GM18907 (cell line): ENCODE measurements around the gene RNF5.
"Not testable (repeated sequence)": the region's sequence is repeated elsewhere in the genome, so short reads cannot be mapped to it uniquely, and the experiment has no call there.

Experiments
- ATAC-seq: cut with Tn5 transposase; IDR thresholded peaks from one replicate; pipeline ENCODE4 v1.9.1; 2021; ENCODE audit warnings: mild to moderate bottlenecking, moderate library complexity; ENCODE audit not compliant: unreplicated experiment

The RNF5 gene

DNA sequence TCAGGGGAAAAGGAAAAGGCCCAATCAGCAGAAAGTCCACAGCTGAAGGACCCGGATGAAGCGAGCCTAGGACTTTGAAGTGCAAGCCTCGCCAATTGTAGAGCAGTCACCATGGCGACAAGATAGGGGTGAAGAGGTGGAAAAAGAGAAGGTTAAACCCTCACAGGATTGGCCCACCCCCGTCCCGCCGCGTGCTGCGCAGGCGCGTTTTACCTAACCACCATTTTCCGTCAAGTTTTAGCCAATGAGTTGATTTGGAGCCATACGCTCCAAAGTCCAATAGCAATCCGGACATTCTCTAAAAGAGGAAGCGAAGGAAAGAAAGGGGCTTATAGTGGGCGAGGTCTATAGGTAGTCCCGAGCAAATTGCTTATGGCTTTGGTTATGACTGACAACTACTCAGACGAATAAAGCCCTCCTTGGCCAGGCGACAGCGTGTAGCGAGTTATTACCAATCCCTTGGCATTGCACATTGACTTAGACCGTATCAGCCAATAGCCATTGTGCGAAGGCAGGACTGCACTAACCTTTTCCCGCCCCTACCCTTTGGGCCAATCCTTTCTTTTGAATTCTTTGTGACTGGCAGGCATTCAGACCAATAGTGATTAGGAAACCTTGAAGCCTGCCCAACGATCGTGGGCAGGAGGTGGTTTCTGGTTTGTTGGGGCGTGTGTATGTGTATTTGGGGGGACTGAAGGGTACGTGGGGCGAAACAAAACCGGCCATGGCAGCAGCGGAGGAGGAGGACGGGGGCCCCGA lies at the start of gene RNF5:
RNF5 (plus strand) TSS at position 618 of the 759 bp plus-strand sequence; CDS start at position 725, 107 bp downstream.
- ATAC-seq, result peak; percentile 79

- no peak for ATAC-seq
These were observed 49.4 kb upstream of the RNF5 start for GRCh38 chr6:32128751-32129296.

GRCh38 chr6:32129297-32130088 lies 48.7 kb upstream of the RNF5 start:
- ATAC-seq, result no peak

DNA sequence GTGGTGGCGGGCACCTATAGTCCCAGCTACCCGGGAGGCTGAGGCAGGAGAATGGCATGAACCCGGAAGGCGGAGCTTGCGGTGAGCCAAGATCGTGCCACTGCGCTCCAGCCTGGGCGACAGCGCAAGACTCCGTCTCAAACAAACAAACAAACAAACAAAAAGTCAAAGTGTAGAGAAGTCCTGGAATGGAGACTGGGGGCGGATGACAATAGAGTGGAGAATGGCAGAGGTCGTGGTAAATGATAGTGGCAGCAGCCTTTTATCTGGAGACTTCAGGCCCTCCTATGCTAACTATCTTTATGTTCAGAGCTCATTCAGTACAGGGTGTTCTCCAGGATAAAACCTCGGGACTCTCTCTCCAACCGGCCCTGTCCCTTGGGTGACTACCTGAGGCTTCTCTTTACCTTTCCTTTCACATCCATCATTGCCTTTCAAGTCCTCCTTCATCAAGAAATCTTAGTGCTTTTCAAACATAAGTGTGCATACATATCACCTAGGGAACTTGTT lies 46.7 kb upstream of the RNF5 start:
- no peak for ATAC-seq

- ATAC-seq, result no peak
These were observed 46.1 kb upstream of the RNF5 start for GRCh38 chr6:32132110-32132509.

DNA sequence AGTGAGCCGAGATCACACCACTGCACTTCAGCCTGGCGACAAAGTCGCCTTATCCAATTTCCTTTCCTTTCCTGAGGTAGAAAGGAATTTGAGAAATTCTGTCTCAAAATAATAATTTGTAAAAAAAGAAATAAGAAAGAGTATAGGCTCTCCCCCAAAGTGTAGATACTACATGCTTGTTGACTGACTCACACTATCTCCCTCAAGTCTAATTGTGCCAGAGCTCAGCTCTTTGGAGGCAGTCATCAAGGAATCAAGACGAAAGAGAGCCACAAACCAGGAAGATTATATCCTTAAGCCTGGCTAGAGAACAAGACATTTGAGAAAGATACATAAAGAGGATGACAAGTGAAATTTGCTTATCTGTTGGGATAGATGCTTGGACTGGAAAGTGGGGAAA lies 44.4 kb upstream of the RNF5 start:
- ATAC-seq, result no peak

DNA sequence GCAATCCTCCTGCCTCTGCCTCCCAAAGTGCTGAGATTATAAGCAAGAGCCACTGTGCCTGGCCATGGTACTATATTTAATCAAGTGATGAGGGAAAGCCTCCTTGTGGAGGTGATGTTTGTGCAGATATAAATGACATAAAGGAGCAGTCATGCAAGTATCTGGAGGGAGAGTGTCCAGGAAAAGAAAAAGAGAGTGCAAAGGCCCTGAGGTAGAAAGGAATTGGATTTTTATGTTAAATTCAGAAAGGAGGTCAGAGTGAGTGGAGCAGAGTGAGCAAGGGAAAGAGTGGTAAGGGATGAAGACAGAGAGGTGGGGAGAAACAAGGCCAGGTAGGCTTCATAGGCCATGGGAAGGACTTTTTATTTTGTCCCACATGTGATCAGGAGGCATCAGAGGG lies 40.8 kb upstream of the RNF5 start:
- ATAC-seq, result no peak

DNA sequence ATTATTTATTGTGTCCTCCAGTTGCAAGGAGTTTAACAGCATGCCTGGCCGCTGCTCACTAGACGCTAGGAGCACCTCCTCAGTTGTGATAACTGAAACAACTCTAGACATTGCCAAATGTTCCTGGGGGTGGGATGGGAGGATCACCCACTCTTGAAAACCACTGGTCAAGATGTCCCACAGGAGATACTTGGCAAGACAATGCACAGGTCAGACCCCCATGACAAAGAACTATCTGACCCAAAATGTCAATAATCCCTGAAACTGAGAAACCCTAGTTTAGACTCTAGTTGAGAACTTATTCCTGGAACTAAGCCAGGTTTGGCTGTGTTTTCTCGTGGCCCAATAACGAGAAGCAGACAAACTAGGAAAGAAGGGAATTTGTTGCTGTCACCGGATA lies 38.6 kb upstream of the RNF5 start:
- ATAC-seq, result no peak

DNA sequence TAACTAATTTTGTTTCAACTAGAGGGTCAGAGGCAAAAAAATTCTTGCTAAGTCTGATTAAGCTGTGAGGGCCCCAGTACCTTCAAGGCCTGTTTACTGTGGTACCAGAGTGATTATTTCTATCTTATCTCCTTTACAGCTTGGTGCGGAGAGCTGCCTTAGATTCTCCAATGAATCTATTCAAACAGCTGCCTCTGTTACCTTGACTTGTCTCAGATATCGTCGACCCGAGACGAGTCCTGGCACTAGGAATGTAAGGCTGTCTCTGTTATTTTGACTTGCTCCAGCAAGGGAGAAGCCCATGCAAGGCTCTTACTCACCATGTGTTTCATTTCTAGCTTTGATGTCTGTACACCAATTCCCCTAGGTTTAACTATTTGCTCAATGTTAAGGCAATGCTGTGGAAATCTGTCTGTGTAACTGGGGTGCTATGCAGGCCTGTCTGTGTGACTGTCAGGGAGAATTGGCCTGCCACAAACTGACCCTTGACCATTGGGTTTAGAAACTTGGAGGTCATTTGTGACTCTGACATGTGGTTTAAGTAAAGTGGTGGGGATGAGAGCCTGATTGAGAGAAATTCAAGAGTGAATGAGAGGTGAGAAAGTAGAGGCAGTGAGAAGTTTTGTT lies 37.7 kb upstream of the RNF5 start:
- ATAC-seq, result no peak

DNA sequence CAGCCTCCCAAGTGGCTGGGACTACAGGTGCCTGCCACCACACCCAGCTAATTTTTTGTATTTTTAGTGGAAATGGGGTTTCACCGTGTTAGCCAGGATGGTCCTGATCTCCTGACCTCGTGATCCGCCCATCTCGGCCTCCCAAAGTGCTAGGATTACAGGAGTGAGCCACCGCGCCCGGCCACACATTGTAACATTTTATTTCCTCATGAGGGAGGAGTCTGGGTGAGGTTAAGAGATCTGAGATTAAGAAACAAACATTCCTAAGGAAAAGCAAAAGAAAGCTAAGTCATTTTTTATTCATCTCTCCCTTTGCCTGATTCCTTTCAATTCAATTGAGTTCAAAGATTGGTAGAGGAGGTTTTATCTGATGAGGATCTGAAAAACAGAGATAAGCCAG lies 34.0 kb upstream of the RNF5 start:
- not testable (repeated sequence) for ATAC-seq

- ATAC-seq, result no peak
These were observed 31.9 kb upstream of the RNF5 start for GRCh38 chr6:32146287-32146686.

DNA sequence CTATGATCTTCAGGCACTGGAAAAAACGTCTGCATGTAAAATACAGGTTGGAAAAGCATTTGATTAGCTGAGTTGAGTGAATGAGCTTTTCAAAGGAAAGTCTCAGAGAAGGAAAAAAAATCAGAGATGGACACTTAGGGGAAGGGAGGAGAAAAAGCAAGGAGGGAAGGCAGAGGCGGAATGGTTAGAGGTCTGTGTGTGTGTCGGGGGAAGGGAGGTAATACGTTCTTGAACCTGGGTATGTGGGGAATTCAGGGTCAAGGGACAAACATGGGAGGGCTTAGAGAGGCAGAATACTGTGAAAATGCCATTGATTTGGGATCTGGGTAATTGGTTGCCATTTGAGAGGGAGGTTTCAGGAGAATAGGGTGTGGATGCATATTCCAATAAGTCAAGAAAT lies 31.5 kb upstream of the RNF5 start:
- no peak for ATAC-seq

GRCh38 chr6:32147401-32148132 lies 30.6 kb upstream of the RNF5 start:
- ATAC-seq, result no peak

GRCh38 chr6:32148289-32149091 lies 29.7 kb upstream of the RNF5 start:
- ATAC-seq, result no peak

DNA sequence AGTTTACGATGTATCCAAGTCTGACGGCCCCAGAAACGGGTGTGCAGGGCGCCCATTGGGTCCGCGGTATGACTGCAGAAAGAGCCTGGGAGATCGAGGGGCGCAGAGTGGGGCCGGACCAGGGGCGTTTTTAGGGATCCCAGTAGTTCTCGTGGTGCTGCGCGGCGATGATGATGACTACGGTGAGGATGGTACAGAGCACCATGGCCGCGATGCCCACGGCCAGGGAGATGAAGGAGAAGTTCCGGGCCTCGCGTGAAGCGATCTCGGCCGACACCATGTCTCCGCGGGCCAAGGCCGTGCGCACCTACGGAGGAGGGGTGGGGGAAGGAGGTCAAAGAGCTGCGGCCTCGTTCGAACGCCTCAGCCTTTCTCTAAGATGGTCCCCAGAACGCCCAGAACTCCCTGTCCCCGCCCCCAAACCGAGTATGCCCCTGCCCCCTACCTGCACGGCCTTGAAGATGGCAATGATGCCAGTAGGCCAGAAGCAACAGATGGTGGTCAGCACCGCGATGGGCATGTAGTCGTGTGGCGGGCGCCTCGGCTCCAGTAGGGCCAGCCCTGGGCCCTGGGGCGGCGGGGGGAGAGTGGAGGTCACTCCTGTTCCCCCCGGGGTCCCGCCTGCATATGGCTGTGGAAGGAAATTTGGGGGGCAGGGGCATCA lies 29.0 kb upstream of the RNF5 start:
- ATAC-seq, result no peak

DNA sequence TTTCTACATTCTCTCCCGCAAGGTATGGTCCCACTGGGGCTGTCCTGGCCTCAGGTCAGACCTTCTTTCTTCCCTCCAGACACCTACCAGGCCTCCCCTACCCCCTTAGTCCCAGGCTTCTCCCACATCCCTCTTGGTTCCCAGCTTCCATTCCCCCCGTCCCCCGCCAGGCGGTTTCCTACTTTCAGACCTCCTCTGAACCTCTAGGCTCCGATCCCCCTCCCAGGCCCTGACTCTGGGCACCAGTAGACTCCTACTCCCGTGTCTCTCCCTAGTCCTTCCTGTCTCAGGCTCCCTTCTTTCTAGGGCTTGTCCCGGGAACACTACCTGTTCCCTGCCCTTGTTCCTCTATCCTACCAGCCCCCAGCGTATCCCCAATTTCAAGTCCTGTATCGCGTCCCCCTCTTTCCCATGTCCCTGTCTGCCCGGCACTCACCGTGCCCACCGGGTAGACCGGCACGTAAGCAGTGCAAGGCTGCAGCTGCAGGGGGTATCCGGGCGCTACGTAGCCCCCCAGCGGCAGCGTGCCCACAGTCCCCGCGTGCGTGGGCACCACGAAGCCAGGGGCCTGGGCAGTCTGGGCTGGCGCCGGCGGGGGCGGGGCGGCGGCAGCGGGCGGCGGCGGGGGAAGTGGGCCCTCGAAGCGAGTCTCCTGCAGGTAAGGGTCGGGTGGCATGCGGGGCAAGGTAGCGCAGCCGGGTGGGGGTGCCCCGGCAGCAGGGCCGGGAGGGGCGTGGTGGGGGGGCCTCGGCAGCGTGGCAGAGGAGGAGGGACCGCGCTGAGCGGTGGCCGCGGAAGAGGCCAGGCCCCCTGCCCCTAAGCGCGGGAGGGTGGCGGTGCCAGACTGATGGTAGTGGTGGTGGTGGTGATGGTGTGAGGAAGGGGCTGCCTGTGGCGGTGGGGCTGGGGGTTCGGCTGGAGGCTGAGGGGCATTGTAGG lies 28.0 kb upstream of the RNF5 start:
- no peak for ATAC-seq

DNA sequence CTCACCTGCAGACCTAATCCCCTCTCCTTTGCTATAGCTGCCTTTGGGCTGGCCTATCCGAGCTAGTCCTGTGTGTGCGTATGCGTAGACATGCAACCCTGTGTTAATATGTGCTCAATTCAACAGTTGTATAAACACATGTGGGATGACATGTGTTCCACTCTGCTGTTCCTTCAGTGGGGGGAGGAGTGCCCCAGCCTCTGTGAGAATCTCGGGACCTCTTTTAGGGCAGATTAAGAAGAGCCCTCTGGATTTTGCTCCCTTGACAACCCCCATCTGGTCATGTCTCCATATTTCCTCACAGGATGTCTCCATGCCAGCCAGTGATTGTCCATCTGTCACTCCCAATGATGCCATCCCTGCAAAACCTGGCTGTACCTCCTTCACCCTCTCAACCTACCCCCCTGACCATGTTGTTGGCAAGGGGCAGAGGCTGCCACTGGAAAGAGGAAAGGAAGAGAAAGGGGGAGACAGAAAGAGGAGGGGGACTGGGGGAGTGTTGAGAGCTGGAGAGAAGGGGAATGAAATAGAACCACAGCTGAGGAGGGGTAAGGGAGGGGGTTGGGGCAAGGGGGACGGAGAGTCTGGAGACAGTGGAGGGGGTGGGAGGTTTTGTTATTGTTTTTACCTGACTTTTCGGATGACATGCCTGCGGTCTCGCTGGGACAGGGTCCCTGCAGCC lies 26.9 kb upstream of the RNF5 start:
- no peak for ATAC-seq
